Stimulated activated CD4-positive, alpha-beta T cell treated with anti-CD3 and anti-CD28 coated beads, Interleukin-2, amount 100 ng/mL, for 48 hours (primary cell): ENCODE results near the gene PTBP3.
"Not testable (repeated sequence)": the region's sequence is repeated elsewhere in the genome, so short reads cannot be mapped to it uniquely, and the experiment has no call there.

Experiments used
- DNase-seq, 2 donors: peaks; one replicate each; pipeline ENCODE4 v3.0.0-alpha.2; 2020

The PTBP3 gene

DNA sequence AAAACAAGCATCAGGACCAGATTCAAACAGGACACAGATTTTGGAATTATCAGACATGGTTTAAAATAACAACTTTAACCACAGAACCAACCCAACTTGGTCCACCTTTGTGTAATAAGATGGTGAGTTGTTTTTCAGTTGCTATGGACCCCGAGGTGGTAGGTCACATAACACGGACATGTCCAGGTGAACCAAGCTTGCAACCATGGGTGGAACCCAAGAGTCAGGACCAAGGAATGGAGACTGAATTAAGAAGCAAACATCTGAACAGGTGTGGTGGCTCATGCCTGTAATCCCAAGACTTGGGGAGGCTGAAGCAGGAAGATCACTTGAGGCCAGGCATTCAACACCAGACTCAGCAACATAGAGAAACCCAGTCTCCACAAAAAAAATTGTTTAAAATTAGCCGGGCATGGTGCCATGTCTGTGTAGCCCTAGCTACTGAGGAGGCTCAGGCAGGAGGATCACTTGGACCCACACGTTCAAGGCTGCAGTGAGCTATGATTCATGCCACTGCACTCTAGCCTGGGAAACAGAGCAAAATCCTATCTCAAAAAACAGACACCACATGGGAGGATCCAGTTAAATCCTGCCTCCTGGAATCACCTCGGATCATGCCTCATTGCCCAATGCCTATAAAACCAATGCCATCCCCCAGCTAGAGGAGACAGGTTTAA lies 10.6 kb downstream of the PTBP3 start:
- DNase-seq, result no peak

DNA sequence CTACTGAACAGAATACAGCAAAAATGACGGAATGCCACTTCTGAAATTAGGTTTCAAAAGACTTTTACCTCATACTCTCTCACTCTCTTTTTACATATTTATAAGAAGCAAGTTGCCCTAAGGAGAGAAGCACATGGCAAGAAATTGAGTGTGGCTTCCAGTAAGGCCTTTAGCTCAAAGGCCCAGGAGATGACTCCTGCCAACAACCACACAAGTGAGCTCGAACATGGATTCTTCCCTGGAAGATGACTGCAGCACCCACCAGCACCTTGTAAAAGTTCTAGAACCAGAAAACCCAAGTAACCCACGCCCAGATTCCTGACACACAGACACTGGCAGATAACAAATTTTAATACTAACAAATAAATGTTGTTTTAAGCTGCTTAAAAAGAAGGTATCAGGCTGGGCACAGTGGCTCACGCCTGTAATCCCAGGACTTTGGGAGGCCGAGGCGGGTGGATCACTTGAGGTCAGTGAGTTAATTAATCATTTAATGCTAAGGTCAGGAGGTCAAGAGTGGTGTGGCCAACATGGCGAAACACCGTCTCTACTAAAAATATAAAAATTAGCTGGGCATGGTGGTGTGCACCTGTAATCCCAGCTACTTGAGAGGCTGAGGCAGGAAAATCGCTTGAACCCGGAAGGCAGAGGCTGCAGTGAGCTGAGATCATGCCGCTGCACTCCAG lies 17.0 kb downstream of the PTBP3 start:
- DNase-seq, result no peak

DNA sequence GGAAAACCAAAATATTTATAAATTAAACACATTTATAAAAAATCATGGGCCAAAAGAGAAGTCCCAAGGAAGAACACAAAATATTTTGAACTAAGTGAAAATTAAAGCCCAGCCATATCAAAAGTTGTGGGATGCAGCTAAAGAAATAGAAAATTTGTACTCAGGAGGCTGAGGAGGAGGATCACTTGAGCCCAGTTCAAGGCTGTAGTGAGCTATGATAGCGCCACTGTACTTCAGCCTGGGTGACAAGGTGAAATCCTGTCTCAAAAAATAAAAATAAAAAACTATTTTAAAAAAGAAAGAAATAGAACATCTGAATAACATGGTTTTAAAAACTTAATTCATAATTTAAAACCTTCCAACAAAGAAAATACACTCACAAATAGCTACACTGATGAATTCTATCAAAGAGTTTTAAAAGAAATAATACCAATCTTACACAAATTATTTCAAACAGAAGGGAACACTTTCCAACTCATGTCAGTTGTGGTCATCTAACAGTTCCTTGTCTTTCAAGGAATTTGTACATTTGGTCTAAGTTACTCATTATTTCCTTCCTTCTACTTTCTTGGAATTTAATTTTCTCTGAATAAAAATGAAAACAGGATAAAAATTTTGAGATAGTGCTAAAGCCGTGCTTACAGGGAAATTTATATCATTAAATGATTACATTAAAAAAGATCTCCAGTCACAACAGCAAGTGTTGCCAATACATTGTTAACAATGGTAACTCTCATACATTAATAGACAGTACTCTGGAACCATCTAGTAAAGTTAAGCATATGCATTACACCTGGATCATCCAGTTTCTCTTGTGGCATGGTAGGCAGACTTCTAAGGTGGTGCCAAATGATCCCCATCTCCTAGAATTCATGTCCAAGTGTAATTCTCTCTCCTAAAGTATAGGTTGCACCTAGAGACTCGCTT lies 17.8 kb downstream of the PTBP3 start:
- no peak for DNase-seq

DNA sequence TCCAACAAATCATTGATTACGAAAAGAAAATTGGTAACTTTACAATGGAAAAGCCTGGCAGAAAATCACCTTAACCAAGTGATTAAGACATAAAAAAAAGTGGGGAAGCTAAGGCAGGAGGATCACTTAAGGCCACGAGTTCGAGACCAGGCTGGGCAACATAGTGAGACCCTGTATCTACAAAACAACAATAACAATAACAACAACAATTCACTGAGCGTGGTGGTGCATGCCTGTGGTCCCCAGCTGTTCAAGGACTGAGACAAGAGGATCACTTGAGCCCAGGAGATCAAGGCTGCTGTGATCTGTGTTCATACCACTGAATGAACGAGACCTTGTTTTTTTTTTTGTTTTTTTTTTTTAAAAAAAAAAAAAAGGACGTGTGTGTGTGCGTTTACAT lies 21.3 kb downstream of the PTBP3 start:
- no peak for DNase-seq

DNA sequence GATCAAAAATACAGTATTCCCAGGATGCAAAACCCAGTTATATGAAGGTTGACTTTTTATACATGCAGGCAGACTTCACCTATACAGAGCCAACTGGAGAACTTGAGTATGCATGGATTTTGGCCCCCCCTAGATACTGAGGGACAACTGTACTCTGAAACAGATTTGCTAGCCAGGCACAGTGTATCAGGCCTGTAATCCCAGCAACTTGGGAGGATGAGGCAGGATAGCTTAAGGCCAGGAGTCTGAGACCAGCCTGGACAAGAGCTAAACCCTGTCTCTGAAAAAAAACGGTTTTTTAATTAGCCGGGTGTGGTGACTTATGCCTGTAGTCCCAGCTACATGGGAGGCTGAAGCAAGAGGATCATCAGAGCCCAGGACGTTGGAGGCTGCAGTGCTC lies 21.9 kb downstream of the PTBP3 start:
- DNase-seq, result no peak

DNA sequence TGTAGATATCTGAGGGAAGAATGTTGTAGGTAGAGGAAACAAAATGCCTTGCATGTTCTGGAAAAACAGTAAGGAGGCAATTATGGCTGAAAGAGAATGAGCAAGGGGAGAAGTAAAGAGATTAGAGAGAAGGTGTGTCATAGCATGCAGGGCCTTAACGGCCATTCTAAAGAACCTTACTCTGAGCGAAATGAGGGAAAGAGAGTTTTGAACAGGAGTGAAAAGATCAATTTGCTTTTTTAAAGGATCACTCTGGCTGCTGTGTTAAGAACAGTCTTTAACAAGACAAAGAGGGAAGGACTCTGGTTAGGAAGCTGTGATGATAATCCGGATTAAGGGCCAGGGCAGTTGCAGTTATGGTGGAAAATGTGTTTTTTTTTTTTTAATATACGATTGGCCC lies 22.6 kb downstream of the PTBP3 start:
- no peak for DNase-seq

DNA sequence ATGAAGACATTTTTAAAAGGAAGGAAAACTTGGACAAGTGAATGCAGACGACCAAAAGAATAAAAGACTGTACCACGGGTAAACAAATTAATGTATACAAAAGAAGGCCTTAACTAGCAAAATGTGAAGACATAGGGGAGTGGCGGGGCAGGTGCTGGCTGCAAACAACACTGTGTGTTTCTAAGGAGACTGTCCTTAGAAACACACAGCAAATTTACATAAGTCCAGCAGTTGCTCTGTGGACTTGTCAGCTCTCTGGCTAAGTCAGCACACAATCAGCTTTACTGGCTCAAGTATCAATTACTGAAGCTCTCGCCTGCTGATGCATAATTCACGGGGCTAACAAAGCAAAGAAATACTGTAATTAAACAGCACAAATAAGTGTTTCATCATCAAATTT lies 24.8 kb downstream of the PTBP3 start:
- no peak for DNase-seq

DNA sequence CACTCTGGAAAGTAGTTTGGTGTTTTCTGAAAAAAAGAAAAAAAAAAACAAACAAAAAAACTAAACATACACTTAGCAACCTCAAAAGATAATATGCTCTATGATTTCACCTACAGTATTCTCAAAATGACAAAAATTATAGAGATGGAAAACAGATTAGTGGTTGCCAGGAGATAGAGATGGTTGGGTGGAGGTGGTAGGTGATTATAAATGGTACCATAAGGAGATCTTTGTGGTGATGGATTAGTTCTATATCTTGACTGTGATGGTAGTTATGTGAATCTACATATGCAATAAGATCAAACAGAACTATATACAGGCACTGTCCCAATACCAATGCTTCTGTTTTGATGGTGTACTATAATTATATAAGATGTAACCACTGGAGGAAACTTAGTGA lies 32.0 kb downstream of the PTBP3 start:
- DNase-seq, result no peak

DNA sequence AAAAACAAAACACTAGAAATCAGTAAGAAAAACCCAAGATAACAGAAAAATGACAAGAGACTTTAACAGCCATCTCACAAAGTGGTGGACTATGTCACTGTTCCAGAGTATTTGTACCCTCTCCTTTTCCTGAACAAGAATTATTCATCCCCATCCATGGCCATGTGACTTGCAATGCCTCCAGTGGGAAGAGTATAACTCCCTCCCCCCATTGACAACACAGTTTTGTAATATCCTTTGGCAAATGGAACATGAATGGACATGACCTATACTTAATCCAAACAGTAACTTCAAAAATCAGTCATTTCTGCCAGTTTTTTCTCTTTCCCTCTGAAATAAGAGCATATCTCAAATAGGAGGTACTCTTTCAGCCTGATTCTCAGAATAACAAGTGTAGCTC lies 33.9 kb downstream of the PTBP3 start:
- DNase-seq, result no peak

DNA sequence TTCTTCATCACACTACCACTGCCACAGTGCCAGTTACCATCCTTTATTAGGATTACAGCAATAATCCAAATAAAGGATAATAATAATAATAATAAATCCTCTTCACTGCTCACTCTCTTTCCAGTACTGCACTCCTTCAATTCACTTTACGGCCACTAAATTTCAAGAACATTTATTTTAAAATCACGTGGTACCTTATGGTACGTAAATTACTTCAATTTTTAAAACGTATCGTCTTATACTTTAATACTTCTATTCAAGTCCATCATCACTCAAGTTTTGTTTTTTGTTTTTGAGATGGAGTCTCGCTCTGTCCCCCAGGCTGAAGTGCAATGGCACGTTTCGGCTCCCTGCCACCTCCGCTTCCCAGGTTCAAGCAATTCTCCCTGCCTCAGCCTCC lies 36.5 kb downstream of the PTBP3 start:
- DNase-seq, result no peak

DNA sequence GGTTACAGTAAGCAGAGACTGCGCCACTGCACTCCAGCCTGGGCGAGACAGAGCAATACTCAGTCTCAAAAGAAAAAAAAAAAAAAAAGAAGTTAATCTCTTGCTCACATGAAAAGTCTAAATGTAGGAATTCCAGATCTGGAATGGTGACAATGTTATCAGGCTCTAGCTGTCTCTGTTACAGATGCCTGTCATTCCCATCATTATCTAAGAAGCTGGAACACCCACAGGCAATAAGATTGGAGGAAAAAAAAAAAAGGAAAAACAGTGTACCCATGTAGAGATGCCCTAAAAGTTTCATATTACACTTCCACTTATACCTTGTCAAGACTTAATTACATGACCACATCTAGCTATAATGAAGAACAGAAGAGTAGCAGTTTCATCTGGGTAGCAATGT lies 38.2 kb downstream of the PTBP3 start:
- no peak for DNase-seq

DNA sequence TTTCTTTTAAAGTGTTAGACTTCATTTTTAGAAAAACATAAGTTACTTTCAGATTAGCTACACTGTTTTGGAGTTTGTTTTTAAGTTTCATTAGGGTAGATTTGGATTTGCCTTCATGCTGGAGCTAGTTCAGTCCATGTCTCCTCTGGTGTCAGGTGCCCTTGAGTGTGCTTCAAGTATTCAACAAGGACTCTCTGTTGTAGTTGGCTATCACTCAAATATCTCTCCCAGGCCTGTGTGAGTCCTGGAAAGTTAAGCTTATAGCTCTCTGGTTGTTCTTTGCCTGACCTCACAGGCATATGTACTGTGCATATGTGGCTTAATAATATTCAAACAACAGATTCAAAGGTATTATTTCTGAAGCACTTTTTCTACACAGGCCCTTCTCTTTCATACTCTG lies 45.4 kb downstream of the PTBP3 start:
- no peak for DNase-seq

DNA sequence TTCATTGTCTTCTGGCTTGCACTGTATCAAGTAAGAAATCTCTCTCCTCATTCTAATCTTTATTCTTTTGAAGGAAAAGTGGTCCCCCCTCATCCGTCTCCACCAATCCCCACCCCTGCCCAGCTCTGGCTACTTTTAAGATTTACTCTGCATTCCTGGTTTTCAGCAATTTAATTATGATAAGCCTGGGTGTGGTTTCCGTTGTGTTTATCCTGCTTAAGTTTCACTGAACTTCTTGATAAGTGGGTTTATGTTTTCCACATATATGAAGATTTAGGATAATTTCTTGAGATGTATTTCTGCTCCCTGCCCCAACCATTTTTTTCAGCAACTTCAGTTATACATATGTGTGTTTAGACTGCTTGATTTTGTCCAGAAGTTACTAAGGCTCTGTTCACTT lies 46.5 kb downstream of the PTBP3 start:
- no peak for DNase-seq

DNA sequence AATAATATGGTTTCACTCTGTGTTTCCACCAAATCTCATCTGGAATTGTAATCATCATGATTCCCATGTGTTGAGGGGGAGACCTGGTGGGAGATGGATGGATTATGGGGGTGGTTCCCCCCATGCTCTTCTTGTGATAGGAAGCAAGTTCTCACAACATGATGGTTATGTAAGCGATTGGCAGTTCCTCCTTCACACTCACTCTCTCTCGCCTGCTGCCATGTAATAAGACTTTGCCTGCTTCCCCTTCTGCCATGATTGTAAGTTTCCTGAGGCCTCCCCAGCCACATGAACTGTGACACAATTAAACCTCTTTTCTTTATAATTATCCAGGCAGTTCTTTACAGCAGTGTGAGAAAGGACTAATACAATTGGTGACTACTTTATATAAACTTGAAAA lies 48.4 kb downstream of the PTBP3 start:
- no peak for DNase-seq

DNA sequence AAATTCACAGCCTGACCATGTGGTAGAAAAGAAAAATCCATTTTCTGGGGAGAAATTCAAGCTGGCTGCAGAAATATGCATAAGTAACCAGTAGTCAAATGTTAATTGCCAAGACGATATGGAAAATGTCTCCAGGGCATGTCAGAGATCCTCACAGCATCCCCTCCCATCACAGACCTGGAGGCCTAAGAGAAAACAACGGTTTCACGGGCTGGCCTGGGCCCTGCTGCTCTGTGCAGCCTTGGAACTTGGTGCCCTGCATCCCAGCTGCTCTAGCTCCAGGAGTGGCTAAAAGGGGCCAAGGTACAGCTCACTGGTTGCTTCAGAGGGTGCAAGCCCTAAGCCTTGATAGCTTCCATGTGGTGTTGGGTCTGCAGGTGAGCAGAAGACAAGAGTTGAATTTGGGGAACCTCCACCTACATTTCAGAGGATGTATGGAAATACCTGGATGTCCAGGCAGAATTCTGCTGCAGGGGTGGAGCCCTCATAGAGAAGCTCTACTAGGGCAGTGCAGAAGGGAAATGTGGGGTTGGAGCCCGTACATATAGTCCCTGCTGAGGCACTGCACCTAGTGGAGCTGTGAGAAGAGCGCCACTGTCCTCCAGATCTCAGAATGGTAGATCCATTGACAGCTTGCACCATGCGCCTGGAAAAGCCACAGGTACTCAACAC lies 49.7 kb downstream of the PTBP3 start:
- DNase-seq, result no peak

DNA sequence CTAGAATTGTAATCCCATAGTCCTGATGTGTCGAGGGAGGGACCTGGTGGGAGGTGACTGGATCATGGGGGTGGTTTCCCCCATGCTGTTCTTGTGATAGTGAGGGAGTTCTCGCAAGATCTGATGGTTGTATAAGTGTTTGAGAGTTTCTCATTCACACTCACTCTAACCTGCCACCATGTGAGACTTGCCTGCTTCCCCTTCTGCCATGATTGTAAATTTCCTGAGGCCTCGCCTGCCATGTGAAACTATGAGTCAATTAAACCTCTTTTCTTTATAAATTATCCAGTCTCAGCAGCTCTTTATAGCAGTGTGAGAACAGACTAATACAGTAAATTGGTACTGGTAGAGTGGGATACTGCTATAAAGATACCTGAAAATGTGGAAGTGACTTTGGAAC lies 50.6 kb downstream of the PTBP3 start:
- not testable (repeated sequence) for DNase-seq

DNA sequence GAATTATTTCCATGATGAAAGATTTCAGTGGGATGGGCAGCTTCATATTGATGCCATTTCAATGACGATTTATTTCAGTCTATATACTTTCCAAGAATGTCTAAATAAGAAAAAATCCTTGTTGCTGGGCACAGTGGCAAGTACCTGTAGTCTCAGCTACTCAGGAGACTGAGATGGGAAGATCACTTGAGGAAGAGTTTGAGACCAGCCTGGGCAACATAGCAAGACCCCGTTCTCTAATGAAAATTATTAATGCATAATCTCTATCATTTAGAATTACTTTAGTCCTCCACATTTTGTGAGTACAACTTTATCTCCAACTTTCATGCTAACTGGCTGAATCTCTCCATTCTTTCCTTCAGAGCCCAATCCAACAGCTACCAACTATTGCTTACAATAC lies 52.5 kb downstream of the PTBP3 start:
- DNase-seq, result no peak

DNA sequence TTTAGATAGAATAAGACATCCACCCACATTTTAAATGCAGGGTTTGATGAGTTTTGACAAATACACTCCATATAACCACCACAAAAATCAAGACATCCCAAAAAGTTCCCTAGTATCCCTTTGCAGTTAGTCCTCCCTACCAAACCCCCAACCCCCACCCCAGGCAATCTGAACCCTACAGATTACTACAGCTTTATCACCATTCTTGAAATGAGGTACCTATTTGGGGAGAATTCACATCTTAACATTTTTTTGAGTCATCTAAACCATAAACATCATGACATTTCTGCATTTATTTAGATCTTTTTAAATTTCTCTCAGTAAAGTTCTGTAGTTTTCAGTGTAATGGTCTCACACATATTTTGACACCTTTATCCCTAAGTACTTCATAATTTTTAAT lies 53.9 kb downstream of the PTBP3 start:
- no peak for DNase-seq

DNA sequence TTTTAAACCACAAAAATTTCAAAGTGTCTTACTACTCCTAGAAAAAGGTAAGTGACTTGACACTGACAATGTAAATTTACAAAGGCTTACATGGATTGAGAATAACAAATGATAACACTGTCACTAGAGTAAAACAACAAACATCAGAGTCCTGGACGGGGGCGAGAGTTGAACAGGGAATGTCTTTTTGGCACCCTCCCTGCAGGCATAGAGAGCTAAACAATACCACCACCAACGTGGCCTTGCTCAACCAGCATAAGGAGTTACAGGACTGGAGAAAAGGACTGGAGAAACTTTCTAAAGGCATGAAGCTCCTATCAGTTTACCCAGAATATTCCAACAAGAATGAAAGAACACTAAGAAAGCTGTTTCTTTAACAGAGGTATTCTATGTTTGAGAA lies 55.3 kb downstream of the PTBP3 start:
- no peak for DNase-seq

DNA sequence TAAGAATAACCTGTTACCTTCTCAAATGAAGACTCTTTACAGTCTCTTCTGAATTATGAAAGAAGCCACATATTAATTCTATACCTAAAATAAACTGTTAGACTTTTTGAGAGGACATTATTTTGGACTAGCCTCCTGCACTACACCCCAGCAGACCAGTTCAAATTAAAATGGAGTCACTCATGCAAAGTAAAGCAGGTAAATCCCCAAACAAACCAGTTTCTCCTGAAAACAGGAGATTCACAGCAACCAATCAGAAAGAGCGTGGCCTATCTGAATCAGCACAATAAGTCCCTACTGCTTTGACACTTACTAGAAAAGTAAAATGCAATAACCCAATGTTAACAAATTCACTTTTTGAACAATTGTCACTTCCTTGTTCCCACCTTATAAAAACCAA lies 58.8 kb downstream of the PTBP3 start:
- DNase-seq, result no peak

DNA sequence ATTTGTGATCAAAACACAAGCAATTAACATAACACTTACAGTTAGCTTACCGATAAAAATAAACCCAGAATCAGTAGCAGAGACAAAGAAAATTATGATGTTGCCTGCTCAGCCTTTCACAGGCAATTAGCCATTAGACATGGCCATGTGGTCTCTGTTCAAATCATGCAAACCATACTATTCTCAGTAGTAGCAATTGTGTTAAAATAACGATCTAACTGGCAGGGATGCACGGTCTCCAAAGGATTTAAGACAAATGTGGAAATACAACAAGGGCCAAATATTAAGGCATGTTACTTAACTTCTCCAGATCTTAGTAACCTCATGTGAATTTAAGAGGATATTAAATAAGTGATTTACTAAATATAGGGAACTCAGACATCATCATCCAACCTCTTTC lies 59.5 kb downstream of the PTBP3 start:
- DNase-seq, result no peak

DNA sequence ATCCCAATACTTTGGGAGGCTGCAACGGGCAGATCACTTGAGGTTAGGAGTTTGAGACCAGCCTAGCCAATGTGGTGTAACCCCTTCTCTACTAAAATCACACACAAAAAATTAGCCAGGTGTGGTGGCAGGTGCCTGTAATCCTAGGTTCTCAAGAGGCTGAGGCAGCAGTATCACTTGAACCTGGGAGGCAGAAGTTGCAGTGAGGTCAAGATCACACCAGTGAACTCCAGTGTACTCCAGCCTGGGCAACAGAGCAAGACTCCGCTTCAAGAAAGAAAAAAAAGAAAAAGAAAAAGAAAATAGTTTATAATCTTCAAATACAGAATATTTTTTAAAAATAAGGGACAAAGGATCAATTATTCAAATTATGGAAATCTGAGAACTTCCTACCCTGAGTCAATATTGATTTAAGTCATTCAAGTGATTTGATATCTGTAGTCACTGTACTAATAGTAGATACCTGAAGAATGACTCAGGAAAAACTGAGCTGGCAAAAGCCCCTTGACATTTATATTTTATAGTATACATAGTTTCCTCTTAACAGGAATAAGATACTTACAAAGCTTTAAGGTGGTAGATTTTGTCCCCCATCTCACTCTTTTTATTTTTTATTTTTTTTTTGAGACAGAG lies 61.8 kb downstream of the PTBP3 start:
- no peak for DNase-seq

DNA sequence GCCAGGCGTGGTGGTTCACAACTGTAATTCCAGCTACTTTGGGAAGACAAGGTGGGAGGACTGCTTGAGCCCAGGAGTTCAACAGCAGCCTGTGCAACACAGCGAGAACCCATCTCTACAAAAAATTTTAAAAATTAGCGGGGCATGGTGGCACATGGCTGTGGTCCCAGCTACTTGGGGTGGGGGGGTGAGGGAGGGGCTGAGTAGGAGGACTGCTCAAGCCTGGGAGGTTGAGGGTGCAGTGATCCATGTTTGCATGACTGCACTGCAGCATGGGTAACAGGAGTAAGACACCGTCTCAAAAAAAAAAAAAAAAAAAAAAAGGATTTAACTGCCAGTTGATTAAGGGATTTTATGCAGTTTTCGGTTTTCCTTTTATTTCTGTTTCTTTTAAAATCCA lies 65.0 kb downstream of the PTBP3 start:
- no peak for DNase-seq
